Activated CD4-positive, alpha-beta memory T cell treated with anti-CD3 and anti-CD28 coated beads, Interleukin-2, amount 10 ng/mL, durations not matched to agents 7 days and 5 days (primary cell): Measurements from ENCODE around the gene PI4K2A. TPM values are rescaled to one million over a fixed set of nuclear protein-coding genes. Genes with fewer than 3 reads are reported as not detected.

Experiments used
- total RNA-seq, 2 experiments: library from RNA; stranded (reverse); gene quantifications; one replicate each; pipeline ENCODE4 v1.2.3, GENCODE V29; 2021

PI4K2A gene
- total RNA-seq, 2 experiments from 2014 or later: 13.3 TPM

Other genes starting within 250 kb of the PI4K2A start
- gene RRP12, start 239.3 kb upstream of the PI4K2A start, total RNA-seq: 10 to 100 TPM; 16.2 to 18.1 TPM
- gene PGAM1, start 214.5 kb upstream of the PI4K2A start, total RNA-seq: 100 to 1,000 TPM; 509 to 514 TPM
- gene EXOSC1, start 194.7 kb upstream of the PI4K2A start, total RNA-seq: 10 to 100 TPM; 49.3 to 49.8 TPM
- gene ZDHHC16, start 194.5 kb upstream of the PI4K2A start, total RNA-seq: 10 to 100 TPM; 33.9 to 35.7 TPM
- 10 to 100 TPM; 60.6 to 66.3 TPM for gene MMS19, start 142.2 kb upstream of the PI4K2A start, total RNA-seq
- gene UBTD1, start 141.7 kb upstream of the PI4K2A start, total RNA-seq: 1 to 10 TPM; 1.4 to 1.6 TPM
- under 1 TPM in 1 of 2 experiments, not detected in 1; 0.15 TPM for gene ANKRD2, start 67.9 kb upstream of the PI4K2A start, total RNA-seq
- gene HOGA1, start 56.3 kb upstream of the PI4K2A start, total RNA-seq: not detected
- not detected for gene C10orf62, start 51.0 kb upstream of the PI4K2A start, total RNA-seq
- 1 to 10 TPM; 2.6 to 4.3 TPM for gene MORN4, start 7.2 kb upstream of the PI4K2A start, total RNA-seq
- gene AVPI1, start 46.6 kb downstream of the PI4K2A start, total RNA-seq: 1 to 10 TPM; 1.8 to 1.9 TPM
- gene MARVELD1, start 73.1 kb downstream of the PI4K2A start, total RNA-seq: 1 to 10 TPM; 2.5 to 2.7 TPM
- 10 to 100 TPM; 29.3 to 32.4 TPM for gene ZFYVE27, start 96.5 kb downstream of the PI4K2A start, total RNA-seq
- gene SFRP5, start 131.3 kb downstream of the PI4K2A start, total RNA-seq: not detected
- 10 to 100 TPM; 10.5 to 11.2 TPM for gene GOLGA7B, start 209.2 kb downstream of the PI4K2A start, total RNA-seq